Fibroblast of peridontal ligament (primary cell): ENCODE results near the gene SPARCL1.
"Not testable (repeated sequence)": the region's sequence is repeated elsewhere in the genome, so short reads cannot be mapped to it uniquely, and the experiment has no call there.

Experiments used
- DNase-seq: peaks from one replicate; pipeline ENCODE4 v3.0.0-alpha.2; 2010; ENCODE audit errors: extremely low read depth

The SPARCL1 gene, protein sequence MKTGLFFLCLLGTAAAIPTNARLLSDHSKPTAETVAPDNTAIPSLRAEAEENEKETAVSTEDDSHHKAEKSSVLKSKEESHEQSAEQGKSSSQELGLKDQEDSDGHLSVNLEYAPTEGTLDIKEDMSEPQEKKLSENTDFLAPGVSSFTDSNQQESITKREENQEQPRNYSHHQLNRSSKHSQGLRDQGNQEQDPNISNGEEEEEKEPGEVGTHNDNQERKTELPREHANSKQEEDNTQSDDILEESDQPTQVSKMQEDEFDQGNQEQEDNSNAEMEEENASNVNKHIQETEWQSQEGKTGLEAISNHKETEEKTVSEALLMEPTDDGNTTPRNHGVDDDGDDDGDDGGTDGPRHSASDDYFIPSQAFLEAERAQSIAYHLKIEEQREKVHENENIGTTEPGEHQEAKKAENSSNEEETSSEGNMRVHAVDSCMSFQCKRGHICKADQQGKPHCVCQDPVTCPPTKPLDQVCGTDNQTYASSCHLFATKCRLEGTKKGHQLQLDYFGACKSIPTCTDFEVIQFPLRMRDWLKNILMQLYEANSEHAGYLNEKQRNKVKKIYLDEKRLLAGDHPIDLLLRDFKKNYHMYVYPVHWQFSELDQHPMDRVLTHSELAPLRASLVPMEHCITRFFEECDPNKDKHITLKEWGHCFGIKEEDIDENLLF

DNA sequence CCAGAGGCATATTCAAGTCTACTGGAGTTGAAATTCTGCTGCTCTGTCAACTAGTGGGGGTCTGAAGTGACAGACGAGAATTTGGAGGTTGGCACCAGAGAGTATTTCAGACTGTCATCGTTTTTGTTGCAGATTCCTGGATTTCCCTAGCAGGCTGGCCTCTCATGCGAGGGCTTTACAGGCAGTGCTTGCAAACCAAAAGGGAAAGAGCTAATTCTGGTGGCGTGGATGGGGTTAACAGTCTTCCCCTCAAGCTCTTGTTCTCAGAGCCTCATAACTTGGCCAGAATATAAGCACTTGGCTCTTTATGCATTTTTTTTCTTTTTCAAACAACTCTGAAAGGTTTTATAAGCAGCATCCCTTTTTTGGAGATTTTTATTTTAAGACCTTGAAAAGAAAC lies at the start of gene SPARCL1:
Gene SPARCL1 (minus strand): TSS at position 190 of the 400 bp plus-strand sequence. CDS start 29,802 bp downstream, outside the sequence.
- DNase-seq, result peak; percentile 43

DNA sequence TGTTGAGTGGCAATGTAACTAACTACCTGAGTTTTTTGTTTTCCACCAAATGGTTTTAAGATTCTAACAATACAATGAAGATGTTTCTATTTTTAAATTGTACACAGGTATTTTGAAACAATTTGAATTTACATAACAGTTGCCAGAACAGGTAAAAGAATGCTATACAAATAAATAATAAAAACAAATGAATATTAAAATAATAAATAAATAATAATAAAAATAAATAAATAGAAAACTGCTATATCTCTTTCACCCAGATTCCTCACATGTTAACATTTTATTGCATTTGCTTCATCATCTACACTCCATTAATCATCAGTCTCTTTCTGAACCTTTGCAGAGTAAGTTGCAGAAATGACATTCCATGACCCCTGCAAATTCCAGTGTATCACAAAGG lies 46.8 kb upstream of the SPARCL1 start:
- DNase-seq, result no peak

GRCh38 chr4:87575408-87575807 lies 46.2 kb upstream of the SPARCL1 start:
- peak; percentile 26 for DNase-seq

GRCh38 chr4:87574996-87575395 lies 45.8 kb upstream of the SPARCL1 start:
- peak; percentile 55 for DNase-seq

- DNase-seq, result not testable (repeated sequence)
These were observed 45.2 kb upstream of the SPARCL1 start for GRCh38 chr4:87574376-87574775.

DNA sequence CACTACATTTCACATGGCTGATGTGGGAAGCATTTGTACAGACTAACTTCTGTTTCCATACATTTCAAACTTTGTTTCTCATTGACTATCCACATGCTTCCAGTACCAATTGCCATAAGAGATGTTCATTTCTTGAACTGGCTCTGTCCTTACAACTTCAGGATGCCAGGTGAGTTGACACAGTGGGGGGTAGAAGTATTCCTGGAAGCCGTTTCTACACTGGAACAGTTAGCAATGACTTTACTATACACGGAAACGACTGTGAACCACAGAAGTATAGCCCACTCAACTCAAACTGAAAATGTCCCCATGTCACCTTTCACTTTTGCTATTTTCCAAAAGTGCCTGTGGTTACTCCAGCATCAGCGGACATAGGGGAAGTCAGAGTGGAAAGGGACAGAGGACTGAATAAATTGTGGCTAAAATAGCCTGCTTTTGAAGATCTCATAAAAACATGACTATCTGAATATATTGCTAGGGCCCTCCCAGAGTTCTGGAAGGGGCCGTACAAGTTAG lies 41.2 kb upstream of the SPARCL1 start:
- DNase-seq, result no peak

DNA sequence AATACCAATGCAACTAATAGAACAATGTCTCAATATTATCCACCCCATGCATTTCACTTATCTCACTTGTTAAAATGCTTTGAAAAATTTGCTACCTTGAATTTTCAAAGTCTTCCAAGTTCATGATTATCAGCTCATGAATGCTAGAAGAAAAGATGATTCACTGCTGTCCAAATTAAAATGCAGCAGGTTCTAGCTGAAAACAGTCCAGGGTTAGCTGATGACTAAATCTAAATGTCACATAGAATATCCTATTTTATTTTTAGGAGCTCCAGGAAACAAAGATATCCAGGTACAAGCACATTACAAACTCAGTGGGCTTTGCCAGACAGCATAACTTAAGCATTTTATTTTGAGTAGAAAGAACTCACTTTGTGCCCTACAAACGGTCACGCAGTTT lies 38.0 kb upstream of the SPARCL1 start:
- DNase-seq, result no peak

- no peak for DNase-seq
These were observed 37.1 kb upstream of the SPARCL1 start for GRCh38 chr4:87566276-87566675.

GRCh38 chr4:87565746-87566145 lies 36.6 kb upstream of the SPARCL1 start:
- no peak for DNase-seq

DNA sequence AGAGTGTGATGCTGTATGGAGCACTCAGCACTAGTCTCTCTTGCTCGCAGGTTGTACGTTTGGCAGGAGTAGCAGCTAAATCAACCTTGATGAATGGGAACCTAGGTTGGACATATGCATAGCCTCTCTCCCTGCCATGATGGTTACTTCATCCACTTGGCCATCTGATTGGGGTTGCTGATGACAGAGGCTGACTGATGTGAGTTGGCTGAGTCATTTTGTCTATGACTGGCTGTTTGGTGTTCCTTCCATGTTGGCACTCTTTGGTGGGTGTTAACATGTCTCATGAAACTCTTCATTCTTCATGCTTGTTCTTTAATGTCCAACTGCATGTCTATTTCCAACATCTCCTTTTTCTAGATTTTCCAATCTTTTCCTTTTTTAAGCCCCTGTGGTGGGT lies 31.6 kb upstream of the SPARCL1 start:
- no peak for DNase-seq

- DNase-seq, result no peak
These were observed 30.1 kb upstream of the SPARCL1 start for GRCh38 chr4:87559090-87559837.

- no peak for DNase-seq
These were observed 28.2 kb upstream of the SPARCL1 start for GRCh38 chr4:87557348-87557747.

- peak; percentile 95 for DNase-seq
These were observed 26.8 kb upstream of the SPARCL1 start for GRCh38 chr4:87555773-87556619.

DNA sequence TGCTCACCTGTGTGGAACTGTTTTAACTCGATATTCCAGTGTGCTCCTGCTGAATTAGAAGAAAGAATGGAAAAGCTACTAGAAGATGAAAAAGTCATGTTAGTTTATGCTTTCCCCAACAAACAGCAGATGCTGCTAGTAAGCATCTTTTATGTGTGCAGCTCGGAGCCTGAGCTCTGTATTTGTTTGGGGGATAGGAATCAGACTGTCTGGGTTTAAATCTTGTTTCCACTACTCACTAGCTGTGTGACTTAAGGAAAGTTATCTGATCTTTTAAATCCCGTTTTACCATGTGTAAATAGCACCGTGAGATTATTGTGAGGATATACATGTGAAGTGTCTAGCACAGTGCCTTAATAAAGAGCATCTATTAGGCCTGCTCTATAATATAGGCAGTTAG lies 24.0 kb upstream of the SPARCL1 start:
- no peak for DNase-seq

GRCh38 chr4:87551361-87551760 lies 22.2 kb upstream of the SPARCL1 start:
- no peak for DNase-seq

GRCh38 chr4:87547016-87547708 lies 18.0 kb upstream of the SPARCL1 start:
- no peak for DNase-seq

GRCh38 chr4:87545052-87545451 lies 15.9 kb upstream of the SPARCL1 start:
- DNase-seq, result no peak

GRCh38 chr4:87543835-87544461 lies 14.8 kb upstream of the SPARCL1 start:
- peak; percentile 82 for DNase-seq

- no peak for DNase-seq
These were observed 13.6 kb upstream of the SPARCL1 start for GRCh38 chr4:87542734-87543312.
